ENCODE measurements around the gene SPO11.

Gene SPO11

DNA sequence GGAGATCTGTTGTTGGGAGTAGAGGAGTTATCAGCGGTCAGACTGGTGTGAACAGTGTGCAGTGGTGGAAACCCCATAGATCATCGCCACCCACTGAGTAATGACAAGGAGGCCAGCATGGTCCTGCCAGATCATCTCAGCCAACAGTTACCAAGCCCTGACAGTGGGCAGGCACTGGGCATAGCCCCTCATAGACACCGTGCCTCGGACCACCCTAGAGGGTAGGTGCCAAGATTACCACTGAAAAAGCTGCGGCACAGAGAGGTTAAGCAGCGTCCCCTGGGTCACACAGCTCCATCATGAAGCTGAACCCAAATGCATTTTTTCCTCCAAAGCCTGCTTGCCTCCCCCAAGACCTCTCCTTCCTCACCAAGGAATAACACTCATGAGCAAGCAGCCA lies 41.7 kb upstream of the SPO11 start:
- no peak for DNase-seq (ENCODE audit: low read depth)
- TF ChIP-seq, protein P1, sequence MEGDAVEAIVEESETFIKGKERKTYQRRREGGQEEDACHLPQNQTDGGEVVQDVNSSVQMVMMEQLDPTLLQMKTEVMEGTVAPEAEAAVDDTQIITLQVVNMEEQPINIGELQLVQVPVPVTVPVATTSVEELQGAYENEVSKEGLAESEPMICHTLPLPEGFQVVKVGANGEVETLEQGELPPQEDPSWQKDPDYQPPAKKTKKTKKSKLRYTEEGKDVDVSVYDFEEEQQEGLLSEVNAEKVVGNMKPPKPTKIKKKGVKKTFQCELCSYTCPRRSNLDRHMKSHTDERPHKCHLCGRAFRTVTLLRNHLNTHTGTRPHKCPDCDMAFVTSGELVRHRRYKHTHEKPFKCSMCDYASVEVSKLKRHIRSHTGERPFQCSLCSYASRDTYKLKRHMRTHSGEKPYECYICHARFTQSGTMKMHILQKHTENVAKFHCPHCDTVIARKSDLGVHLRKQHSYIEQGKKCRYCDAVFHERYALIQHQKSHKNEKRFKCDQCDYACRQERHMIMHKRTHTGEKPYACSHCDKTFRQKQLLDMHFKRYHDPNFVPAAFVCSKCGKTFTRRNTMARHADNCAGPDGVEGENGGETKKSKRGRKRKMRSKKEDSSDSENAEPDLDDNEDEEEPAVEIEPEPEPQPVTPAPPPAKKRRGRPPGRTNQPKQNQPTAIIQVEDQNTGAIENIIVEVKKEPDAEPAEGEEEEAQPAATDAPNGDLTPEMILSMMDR (IDR thresholded peaks at IDR 0.05; ENCODE audit: low read depth, low read length, missing control alignments) = no peak
- no peak overlapping the region for H3K4me3 ChIP-seq (ENCODE audit: low read depth, low read length)

DNA sequence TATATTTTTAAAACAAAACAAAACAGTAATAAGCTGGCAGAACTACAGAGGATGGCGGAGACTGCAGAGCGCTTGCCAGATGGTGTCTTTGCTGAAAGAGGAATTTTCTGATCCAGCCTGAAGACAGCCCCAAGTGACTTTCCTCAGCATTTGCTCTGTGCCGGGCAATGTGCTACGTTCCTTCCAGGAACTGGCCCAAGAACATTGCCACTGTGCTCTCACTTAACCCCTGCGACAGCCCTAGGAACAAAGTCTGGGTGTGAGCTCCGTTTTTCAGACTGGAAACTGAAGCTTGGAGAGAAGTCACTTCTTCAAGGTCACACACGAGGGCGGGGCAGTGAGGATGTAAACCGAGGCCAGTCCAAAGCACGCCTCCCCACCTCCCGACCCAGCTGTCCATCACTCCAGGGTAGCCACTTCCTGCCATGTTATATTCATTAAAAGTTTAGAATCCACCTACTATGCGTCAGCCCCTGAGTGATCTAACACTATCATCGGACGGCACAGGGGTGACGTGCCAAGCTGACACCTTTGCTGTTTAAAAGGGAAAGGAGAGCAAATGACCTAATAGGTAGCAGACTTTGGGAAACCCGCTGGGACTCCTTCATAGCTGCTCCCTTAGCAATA lies 40.8 kb upstream of the SPO11 start:
- TF ChIP-seq, protein P1 (IDR thresholded peaks at IDR 0.05; ENCODE audit: low read depth, low read length, missing control alignments) = no peak
- no peak for DNase-seq (ENCODE audit: low read depth)
- H3K4me3 ChIP-seq (ENCODE audit: low read depth, low read length) = no peak overlapping the region

DNA sequence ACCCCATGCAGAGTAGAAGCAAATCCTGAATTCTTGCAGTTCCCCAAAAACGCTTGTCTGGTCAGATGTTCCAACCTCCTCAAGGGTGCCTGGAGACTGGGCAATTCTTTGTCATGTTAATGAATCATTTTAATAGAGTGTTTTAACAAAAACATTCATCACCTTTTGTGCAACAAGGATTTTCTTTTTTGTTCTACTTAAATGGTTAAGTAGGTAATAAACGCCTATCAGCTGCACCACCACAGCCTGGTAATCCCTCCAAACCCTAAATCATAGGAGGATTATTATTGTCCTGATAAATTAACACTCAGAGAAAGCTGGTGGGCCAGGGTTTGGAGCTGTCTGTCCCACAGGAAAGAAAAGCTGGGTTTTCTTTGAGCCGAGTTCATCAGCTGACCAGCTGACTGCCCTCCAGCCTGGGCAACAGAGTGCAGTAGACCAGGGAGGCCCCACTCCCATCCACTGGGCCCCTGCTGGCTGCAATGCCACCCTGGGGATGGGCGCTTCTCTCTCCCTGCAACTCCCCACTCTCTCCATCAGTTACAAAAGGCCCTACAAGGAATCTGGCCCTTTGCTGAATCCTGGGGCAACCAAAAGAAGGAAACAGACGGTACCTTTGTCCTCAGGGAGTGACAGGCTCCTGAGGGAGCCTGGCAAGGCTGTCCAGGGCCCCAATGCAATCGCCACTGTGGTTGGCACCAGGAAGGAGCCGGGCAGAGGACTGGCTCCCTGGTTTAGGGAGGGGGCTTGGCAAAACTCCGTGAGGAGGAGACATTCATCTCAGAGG lies 40.0 kb upstream of the SPO11 start:
- TF ChIP-seq, protein P1 (IDR thresholded peaks at IDR 0.05; ENCODE audit: low read depth, low read length, missing control alignments) = no peak
- DNase-seq (ENCODE audit: low read depth) = no peak
- H3K4me3 ChIP-seq (ENCODE audit: low read depth, low read length) = no peak overlapping the region

DNA sequence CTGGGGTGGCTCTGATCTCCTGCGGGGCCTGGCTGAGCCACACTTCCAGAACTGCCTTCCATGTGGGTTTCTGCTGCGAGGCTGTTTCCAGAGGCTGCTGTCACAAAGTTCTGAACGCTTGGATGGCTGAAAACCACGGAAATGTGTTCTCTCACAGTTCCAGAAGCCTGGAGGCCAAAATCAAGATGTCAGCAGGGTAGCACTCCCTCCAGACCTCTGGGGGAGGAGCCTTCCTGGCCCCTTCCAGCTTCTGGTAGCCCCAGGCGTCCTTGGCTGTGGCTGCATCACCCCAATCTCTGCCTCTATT lies 39.5 kb upstream of the SPO11 start:
- H3K4me3 ChIP-seq (ENCODE audit: low read depth, low read length) = no peak overlapping the region
- DNase-seq (ENCODE audit: low read depth) = no peak
- TF ChIP-seq, protein P1 (IDR thresholded peaks at IDR 0.05; ENCODE audit: low read depth, low read length, missing control alignments) = no peak

DNA sequence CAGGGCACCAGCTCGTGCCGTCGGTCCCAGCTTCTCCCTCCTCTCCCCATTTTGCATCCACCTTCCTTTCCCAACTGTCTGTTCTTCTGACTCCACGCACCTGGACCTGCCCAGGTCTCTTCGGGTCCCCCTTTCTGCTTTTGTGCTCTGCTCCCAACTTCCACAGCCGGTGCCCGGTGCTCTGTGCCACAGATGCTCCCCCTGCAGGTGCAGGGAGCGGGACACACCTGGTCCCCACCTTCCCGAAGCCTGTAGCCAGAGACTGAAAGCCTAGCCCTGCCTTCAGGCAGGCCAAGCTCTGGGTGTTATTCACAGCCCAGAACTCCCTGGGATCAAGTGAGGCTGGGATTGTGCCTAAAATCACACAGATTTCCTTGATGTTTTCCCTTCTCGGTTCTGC lies 38.6 kb upstream of the SPO11 start:
- DNase-seq (ENCODE audit: low read depth) = no peak
- H3K4me3 ChIP-seq (ENCODE audit: low read depth, low read length) = no peak overlapping the region
- TF ChIP-seq, protein P1 (IDR thresholded peaks at IDR 0.05; ENCODE audit: low read depth, low read length, missing control alignments) = no peak

DNA sequence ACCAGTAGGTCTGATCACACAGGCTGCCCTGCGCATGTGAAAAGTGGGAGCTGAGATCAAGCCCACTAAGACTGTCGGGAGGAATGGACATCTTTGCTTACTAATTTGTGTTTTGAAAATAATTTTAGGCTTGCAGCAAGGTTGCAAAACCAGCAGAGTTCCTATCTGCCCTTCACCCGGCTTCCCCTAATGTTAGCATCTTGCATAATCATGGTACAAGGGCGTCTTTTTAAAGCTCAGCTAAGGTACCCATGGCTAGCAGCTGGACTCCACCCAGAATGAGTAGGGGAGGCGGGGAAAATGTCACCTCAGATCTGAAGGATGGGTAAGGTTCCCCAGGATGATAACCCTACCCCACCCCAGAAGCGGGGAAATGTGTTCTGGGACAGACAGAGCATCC lies 37.9 kb upstream of the SPO11 start:
- no peak overlapping the region for H3K4me3 ChIP-seq (ENCODE audit: low read depth, low read length)
- TF ChIP-seq, protein P1 (IDR thresholded peaks at IDR 0.05; ENCODE audit: low read depth, low read length, missing control alignments) = no peak

DNA sequence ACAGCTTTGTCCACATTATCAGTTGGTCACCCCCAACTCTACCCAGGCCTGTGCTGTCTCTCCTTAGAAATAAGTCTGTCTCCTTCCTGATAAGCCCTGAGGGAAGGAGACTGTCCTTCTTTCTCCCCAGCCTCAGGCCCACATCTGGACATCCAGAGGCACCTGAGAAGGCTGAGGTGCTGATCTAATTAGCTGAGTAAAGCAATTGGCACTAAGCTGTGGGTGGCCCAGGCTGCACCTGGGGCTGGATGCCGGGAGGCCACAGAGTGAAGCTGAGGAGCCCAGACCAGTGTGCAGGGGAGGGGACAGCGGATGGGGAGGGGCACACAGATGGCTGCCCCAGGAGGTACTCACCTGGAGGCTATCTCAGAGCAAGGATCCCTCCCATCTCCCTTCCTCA lies 37.0 kb upstream of the SPO11 start:
- H3K4me3 ChIP-seq (ENCODE audit: low read depth, low read length) = no peak overlapping the region
- TF ChIP-seq, protein P1 (IDR thresholded peaks at IDR 0.05; ENCODE audit: low read depth, low read length, missing control alignments) = no peak
- DNase-seq (ENCODE audit: low read depth) = no peak

More for the DNA sequence above, 37.9 kb upstream of the SPO11 start:
- no peak for DNase-seq (ENCODE audit: low read depth)
